NCI-H524 treated with DMSO at 0.1 percent for 48 hours (cell line): ENCODE data around the gene DGKQ.

Source experiments
- DNase-seq: peaks from one replicate; lab custom pipeline; 2025; lab: John Stamatoyannopoulos, UW

Gene DGKQ

DNA sequence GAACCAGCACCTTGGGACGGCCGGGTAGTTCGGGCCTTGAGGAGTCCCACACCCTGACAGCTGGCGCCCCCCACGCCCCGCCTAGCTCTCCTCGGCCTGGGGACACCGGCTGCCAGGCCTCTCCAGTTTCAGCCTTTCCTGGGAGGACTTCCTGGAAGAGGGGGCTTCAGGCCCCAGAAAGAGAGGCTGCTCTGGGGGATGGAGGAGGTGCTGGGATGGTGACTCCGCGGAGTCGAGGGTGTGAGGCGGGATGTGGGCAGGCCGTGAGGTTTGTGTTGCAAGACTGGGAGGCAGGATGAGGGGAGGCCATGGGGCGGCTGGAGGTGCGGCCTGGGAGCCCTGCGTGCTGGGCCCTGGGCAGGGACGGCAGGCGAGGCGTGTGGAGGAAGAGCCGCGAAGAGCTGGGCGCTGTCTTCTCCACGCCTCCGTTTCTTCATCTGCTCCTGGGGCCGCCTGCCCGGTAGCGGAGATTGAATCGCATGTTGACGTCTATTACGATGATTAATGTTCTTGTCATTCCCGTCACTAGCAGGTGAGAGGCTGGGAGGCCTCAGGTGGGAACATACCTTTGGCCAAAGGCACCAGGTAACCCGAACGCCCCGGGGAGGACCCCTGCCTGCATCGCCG, 37.1 kb upstream of the DGKQ start:
- DNase-seq, result no peak

- no peak for DNase-seq
Observed at GRCh38 chr4:1009542-1010394, 36.4 kb upstream of the DGKQ start.

- DNase-seq, result no peak
Observed at GRCh38 chr4:1008840-1009541, 35.6 kb upstream of the DGKQ start.

GRCh38 chr4:1006856-1007255, 33.5 kb upstream of the DGKQ start:
- no peak for DNase-seq

- no peak for DNase-seq
Observed at GRCh38 chr4:1004557-1005485, 31.5 kb upstream of the DGKQ start.

DNA sequence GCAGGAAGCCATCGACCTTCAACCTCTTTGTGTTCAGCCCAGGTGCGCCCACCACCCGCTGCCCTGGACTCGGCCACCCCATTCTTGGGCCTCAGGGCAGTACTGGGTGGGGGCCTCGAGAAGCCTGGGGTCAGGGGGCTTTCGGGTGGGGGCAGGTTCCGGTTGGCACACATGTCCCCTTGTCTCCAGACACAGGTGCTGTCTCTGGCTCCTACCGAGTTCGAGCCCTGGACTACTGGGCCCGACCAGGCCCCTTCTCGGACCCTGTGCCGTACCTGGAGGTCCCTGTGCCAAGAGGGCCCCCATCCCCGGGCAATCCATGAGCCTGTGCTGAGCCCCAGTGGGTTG, 30.7 kb upstream of the DGKQ start:
- DNase-seq, result no peak

- no peak for DNase-seq
Observed at GRCh38 chr4:1003271-1004070, 30.1 kb upstream of the DGKQ start.

- no peak for DNase-seq
Observed at GRCh38 chr4:1002631-1003251, 29.4 kb upstream of the DGKQ start.

GRCh38 chr4:1002131-1002630, 28.8 kb upstream of the DGKQ start:
- DNase-seq, result no peak

DNA sequence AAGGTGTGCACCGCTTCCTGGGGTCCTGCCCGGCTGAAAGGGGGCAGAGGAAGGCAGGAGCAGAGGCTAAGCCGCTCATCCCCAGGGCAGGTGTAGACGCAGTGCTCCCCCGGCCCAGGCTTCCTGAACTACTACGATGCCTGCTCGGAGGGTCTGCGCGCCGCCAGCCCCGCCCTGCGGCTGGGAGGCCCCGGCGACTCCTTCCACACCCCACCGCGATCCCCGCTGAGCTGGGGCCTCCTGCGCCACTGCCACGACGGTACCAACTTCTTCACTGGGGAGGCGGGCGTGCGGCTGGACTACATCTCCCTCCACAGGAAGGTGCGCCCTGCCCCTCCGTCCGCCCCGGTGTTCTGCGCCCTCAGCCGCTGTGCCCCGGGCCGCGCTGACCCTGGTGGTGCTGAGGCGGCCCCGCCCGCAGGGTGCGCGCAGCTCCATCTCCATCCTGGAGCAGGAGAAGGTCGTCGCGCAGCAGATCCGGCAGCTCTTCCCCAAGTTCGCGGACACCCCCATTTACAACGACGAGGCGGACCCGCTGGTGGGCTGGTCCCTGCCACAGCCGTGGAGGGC, 28.3 kb upstream of the DGKQ start:
- DNase-seq, result no peak

- no peak for DNase-seq
Observed at GRCh38 chr4:1000686-1001260, 27.4 kb upstream of the DGKQ start.

DNA sequence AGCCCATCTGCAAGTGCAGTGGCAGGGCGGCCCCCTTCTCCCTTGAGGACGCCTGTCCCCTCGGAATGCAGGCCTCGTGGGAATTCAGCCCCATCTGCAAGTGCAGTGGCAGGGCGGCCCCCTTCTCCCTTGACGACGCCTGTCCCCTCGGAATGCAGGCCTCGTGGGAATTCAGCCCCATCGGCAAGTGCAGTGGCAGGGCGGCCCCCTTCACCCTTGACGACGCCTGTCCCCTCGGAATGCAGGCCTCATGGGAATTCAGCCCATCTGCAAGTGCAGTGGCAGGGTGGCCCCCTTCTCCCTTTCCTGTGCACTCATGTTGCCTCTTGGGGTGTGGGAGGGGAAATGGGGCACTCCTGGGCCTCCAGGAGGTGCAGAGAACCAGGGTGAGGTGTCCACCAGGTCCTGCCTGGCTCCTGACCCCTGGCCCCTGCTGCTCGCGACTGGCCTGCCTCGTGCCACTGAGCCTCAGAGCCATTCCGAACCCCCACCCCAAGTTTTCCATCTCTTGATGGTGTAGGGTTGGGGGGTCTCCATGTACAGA, 26.6 kb upstream of the DGKQ start:
- DNase-seq, result no peak

GRCh38 chr4:999240-999863, 26.0 kb upstream of the DGKQ start:
- peak; percentile 51 for DNase-seq

GRCh38 chr4:998096-998691, 24.8 kb upstream of the DGKQ start:
- DNase-seq, result no peak

- no peak for DNase-seq
Observed at GRCh38 chr4:997375-998071, 24.2 kb upstream of the DGKQ start.

DNA sequence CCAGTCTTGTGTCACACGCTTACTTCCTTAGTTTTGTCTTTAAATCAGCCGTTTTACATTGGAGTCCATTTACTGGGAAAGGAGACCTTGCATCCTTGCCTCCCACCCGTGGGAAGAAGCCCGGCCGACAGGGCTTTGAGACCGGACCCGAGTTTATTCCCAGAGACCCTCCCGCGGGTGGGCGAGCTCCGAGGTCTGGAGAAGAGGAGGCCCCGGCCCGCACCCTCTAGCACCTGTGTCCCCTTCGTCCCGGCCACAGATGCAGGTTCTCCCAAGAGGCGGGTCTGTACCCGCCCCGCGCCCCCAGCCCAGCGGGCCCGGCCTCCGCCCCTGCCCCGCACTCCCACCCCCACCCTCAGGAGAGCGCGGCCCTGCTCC, 23.6 kb upstream of the DGKQ start:
- DNase-seq, result no peak

DNA sequence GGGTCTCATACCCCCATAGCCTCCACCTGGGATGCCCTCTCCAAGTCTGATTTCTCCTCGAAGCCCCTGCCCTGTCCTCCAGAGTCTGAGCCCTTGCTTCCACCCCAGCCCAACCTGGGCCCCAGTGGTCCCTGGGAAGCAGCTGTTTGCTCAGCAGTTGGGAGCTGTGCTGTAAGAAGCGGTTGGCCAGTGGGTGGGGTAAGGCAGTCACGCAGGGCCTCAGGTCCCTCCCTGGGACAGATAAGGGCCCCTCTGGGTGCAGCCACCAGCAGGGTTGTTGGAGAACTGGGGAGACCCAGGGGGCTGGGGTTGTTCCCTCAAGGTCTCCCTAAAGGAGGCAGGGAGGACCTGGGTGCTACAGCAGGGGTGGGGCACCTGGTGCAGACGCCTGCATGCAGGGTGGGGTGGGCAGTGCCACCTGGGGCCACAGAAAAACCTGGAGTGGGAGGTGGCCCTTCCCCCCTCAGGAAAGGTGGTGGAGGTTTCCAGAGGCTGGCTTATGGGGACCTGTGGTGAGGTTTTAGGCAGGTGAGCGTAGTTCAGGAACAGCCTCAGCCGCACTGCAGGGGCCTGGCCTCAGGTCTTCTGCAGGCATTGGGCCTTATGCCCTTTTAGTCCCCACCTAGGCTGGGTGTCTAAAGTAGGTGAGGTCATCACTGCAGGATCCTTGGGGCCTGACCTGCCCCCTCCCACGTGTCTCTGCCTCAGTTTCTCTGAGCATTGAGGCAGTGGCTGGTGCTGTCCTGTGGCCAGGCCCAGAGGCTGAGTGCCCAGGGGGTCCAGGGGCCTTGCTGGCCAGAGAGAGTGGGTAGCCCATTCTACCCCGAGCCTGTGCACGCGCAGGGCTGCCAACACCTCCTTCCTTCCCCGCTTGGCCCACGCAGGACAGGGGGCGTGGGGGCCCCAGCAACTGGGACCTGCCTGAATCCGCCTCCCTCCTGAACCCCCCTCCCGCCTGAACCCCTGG, 22.9 kb upstream of the DGKQ start:
- no peak for DNase-seq
